GM23338 (cell line): Measurements from ENCODE around the gene ECM2. TPM values are rescaled to one million over a fixed set of nuclear protein-coding genes. Genes with fewer than 3 reads are reported as not detected.

Experiments used
- ATAC-seq: fragments of 200-7000 bp; cut with Tn5 transposase; 3 replicates; pipeline ENCODE4 v1.9.1; 2020
- DNase-seq: peaks from one replicate; pipeline ENCODE4 v3.0.0-alpha.2; 2015; ENCODE audit warnings: low spot score
- H2AFZ ChIP-seq: fragments of 200-600 bp; sonication (generic); 2 replicates; pipeline ENCODE4 v1.8.0; 2016; ENCODE audit warnings: antibody characterized with exemption, mild to moderate bottlenecking, moderate library complexity
- H3F3A ChIP-seq: fragments of 200-600 bp; sonication (generic); replicated peaks from 2 replicates; pipeline ENCODE4 v1.8.0; 2017; ENCODE audit warnings: antibody characterized with exemption, mixed run types, low read depth
- H3K27ac ChIP-seq: fragments of 200-600 bp; sonication (generic); 2 replicates; pipeline ENCODE4 v1.6.1; 2016; ENCODE audit warnings: low read depth
- H3K27me3 ChIP-seq: fragments of 200-600 bp; sonication (generic); 2 replicates; pipeline ENCODE4 v1.8.0; 2016; ENCODE audit warnings: mild to moderate bottlenecking, mixed run types, moderate library complexity; ENCODE audit not compliant: insufficient read depth
- H3K36me3 ChIP-seq: fragments of 200-600 bp; sonication (generic); 2 replicates; pipeline ENCODE4 v1.8.0; 2016; ENCODE audit warnings: mild to moderate bottlenecking; ENCODE audit not compliant: insufficient read depth
- H3K4me1 ChIP-seq: fragments of 200-600 bp; sonication (generic); 2 replicates; pipeline ENCODE4 v1.8.0; 2016; ENCODE audit warnings: mild to moderate bottlenecking, moderate library complexity; ENCODE audit not compliant: insufficient read depth
- H3K4me2 ChIP-seq: fragments of 200-600 bp; sonication (generic); 2 replicates; pipeline ENCODE4 v1.7.1; 2017; ENCODE audit warnings: mixed run types
- H3K4me3 ChIP-seq: fragments of 200-600 bp; sonication (generic); 2 replicates; pipeline ENCODE4 v1.6.1; 2016; ENCODE audit warnings: mixed run types
- H3K79me2 ChIP-seq: fragments of 200-600 bp; sonication (generic); replicated peaks from 2 replicates; pipeline ENCODE4 v1.8.0; 2017; ENCODE audit warnings: mild to moderate bottlenecking; ENCODE audit not compliant: insufficient read depth
- H3K9me2 ChIP-seq: fragments of 200-600 bp; sonication (generic); 2 replicates; pipeline ENCODE4 v1.8.0; 2017; ENCODE audit not compliant: insufficient read depth
- H4K20me1 ChIP-seq: fragments of 200-600 bp; sonication (generic); replicated peaks from 2 replicates; pipeline ENCODE4 v1.8.0; 2017; ENCODE audit warnings: mild to moderate bottlenecking; ENCODE audit not compliant: insufficient read depth
- H3K27ac Mint-ChIP-seq: 2 replicates; pipeline ENCODE4 v1.8.0; 2020; ENCODE audit warnings: inconsistent platforms, mild to moderate bottlenecking, moderate library complexity, mixed read lengths
- H3K27me3 Mint-ChIP-seq: 3 replicates; pipeline ENCODE4 v1.8.0; 2022; ENCODE audit warnings: low read depth, mild to moderate bottlenecking, moderate library complexity, mixed read lengths, inconsistent platforms; ENCODE audit not compliant: insufficient read depth, poor library complexity
- H3K36me3 Mint-ChIP-seq: 3 replicates; pipeline ENCODE4 v1.8.0; 2021; ENCODE audit warnings: low read depth, mild to moderate bottlenecking, inconsistent platforms, moderate library complexity, mixed read lengths
- H3K4me1 Mint-ChIP-seq: 3 replicates; pipeline ENCODE4 v1.8.0; 2020; ENCODE audit warnings: mild to moderate bottlenecking, inconsistent platforms, mixed read lengths
- H3K4me3 Mint-ChIP-seq: 3 replicates; pipeline ENCODE4 v1.8.0; 2021; ENCODE audit warnings: moderate library complexity, mild to moderate bottlenecking, inconsistent platforms, mixed read lengths
- H3K9me3 Mint-ChIP-seq: 3 replicates; pipeline ENCODE4 v1.8.0; 2020; ENCODE audit warnings: moderate library complexity, mild to moderate bottlenecking, inconsistent platforms, mixed read lengths
- CREB1 ChIP-seq: fragments of 250-450 bp; sonication (Bioruptor Pico); IDR thresholded peaks from 2 replicates; pipeline ENCODE4 v1.5.0; 2020; ENCODE audit warnings: low read depth, mild to moderate bottlenecking, moderate library complexity
- EZH2 ChIP-seq: fragments of 200-600 bp; sonication (generic); IDR thresholded peaks from one replicate; pipeline ENCODE4 v1.8.0; 2017; ENCODE audit warnings: antibody characterized with exemption, mild to moderate bottlenecking, low read depth; ENCODE audit not compliant: unreplicated experiment
- EZH2phosphoT487 ChIP-seq: fragments of 200-600 bp; sonication (generic); IDR thresholded peaks from one replicate; pipeline ENCODE4 v1.8.1; 2018; ENCODE audit warnings: antibody characterized with exemption; ENCODE audit not compliant: unreplicated experiment
- JUNB ChIP-seq: IDR thresholded peaks from one replicate; pipeline ENCODE4 v1.6.1; 2016; ENCODE audit warnings: antibody characterized with exemption; ENCODE audit not compliant: unreplicated experiment
- NANOG ChIP-seq: IDR thresholded peaks from 2 replicates; pipeline ENCODE4 v1.6.1; 2016; ENCODE audit warnings: antibody characterized with exemption, borderline replicate concordance
- POLR2AphosphoS5 ChIP-seq: IDR thresholded peaks from 2 replicates; pipeline ENCODE4 v1.6.1; 2016; ENCODE audit warnings: antibody characterized with exemption, low read depth
- STAT1 ChIP-seq: IDR thresholded peaks from one replicate; pipeline ENCODE4 v1.6.1; 2016; ENCODE audit warnings: antibody characterized with exemption; ENCODE audit not compliant: unreplicated experiment
- ZNF331 ChIP-seq: fragments of 250-450 bp; sonication (Bioruptor Pico); IDR thresholded peaks from 2 replicates; pipeline ENCODE4 v1.5.0; 2020; ENCODE audit warnings: low read depth, mild to moderate bottlenecking, moderate library complexity
- polyA plus RNA-seq: library from polyadenylated mRNA; unstranded; fragments of >200 nt; fragmentation: Nextera tagmentation; extraction: Ambion mirVana; gene quantifications from 2 replicates; pipeline ENCODE4 v1.2.1, GENCODE V29; 2016
- total RNA-seq: library from RNA; depleted of rRNA; stranded (reverse); fragments of >200 nt; shearing (Covaris generic); gene quantifications from 2 replicates; pipeline ENCODE4 v1.2.3, GENCODE V29; 2014
- TF ChIP-seq, protein P1 (sequence below), 2 experiments: fragments of 200-600 bp in 1 of 2; sonication (generic) in 1 of 2; conservative IDR thresholded peaks; 2 replicates each; pipeline versions ENCODE4 v1.5.1 to v1.6.1; 2016 to 2017; ENCODE audit warnings: antibody characterized with exemption in 2 of 2, low read depth in 2 of 2, mild to moderate bottlenecking in 2 of 2, moderate library complexity in 1 of 2
- TF ChIP-seq, protein P2 (sequence below): IDR thresholded peaks from 2 replicates; pipeline ENCODE4 v1.6.1; 2016; ENCODE audit warnings: antibody characterized with exemption
- TF ChIP-seq, protein P3 (sequence below): fragments of 250-450 bp; sonication (Bioruptor Pico); IDR thresholded peaks from 2 replicates; pipeline ENCODE4 v1.5.0; 2020; ENCODE audit warnings: mild to moderate bottlenecking, moderate library complexity

The ECM2 gene
- total and polyA plus RNA-seq, 2 experiments from 2014 or later = 0.79 TPM; not detected in 1

DNA sequence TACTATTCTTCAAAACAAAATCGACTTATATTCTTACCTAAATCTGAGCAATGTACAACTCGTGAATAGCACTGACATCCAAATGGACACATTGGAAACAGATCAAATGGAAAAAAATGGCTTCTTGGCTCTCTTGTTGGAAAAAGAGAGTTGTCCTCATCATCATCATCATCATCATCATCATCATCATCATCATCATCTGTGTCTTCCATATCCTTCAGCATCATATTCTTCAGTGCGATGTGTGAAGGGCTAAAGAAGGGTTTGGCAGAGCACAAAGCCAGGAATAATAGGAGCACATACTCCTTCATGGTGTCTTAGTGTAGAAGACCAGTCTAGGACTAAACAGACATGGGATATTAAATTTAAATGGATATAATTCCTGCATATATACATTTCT lies 61.2 kb downstream of the ECM2 start (continued):
- TF ChIP-seq, protein P1, sequence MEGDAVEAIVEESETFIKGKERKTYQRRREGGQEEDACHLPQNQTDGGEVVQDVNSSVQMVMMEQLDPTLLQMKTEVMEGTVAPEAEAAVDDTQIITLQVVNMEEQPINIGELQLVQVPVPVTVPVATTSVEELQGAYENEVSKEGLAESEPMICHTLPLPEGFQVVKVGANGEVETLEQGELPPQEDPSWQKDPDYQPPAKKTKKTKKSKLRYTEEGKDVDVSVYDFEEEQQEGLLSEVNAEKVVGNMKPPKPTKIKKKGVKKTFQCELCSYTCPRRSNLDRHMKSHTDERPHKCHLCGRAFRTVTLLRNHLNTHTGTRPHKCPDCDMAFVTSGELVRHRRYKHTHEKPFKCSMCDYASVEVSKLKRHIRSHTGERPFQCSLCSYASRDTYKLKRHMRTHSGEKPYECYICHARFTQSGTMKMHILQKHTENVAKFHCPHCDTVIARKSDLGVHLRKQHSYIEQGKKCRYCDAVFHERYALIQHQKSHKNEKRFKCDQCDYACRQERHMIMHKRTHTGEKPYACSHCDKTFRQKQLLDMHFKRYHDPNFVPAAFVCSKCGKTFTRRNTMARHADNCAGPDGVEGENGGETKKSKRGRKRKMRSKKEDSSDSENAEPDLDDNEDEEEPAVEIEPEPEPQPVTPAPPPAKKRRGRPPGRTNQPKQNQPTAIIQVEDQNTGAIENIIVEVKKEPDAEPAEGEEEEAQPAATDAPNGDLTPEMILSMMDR (conservative IDR thresholded peaks at IDR 0.05; ENCODE audit: low read depth in 2 of 2) = no peak
- no peak for TF ChIP-seq NANOG
- no peak for TF ChIP-seq JUNB
- no peak for TF ChIP-seq ZNF331
- TF ChIP-seq, protein P2, sequence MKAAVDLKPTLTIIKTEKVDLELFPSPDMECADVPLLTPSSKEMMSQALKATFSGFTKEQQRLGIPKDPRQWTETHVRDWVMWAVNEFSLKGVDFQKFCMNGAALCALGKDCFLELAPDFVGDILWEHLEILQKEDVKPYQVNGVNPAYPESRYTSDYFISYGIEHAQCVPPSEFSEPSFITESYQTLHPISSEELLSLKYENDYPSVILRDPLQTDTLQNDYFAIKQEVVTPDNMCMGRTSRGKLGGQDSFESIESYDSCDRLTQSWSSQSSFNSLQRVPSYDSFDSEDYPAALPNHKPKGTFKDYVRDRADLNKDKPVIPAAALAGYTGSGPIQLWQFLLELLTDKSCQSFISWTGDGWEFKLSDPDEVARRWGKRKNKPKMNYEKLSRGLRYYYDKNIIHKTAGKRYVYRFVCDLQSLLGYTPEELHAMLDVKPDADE = no peak
- TF ChIP-seq STAT1 = no peak
- TF ChIP-seq EZH2 = no peak

DNA sequence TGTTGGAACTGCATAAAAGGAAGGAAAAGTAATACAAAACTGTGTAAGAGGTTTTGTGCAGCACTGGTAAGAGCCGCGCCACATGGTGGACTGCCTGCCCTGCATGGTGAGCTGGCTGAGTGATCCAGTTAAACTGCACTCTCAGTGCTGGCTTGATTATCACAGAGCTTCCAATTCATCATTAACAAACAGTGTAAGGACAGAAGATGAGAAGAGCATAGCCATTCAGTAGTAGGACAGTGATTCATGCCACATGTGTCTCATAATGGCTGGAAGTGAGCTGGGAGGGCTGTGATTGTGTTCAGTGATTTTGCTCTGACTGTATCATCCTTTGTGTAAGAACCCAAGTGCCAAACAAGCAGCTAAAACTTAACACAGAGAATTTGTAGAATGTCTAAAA lies 67.6 kb downstream of the ECM2 start:
- DNase-seq = no peak
- H3K4me2 ChIP-seq = no peak overlapping the region
- H4K20me1 ChIP-seq = no peaks in the 10 kb centered on the region; the same call in 1 of the 2 replicates
- Mint-ChIP-seq H3K27me3 (peaks cover 3% of the 10 kb centered on the region), H3K4me3 (no peak overlapping the region), H3K9me3 (no peaks in the 10 kb centered on the region), H3K4me1 (no peaks in the 10 kb centered on the region), H3K36me3 (no peaks in the 10 kb centered on the region), H3K27ac (no peak overlapping the region)
- no peaks in the 10 kb centered on the region for H3F3A ChIP-seq
- no peaks in the 10 kb centered on the region for H3K36me3 ChIP-seq
- H3K4me1 ChIP-seq = no peaks in the 10 kb centered on the region
- no peaks in the 10 kb centered on the region for H3K9me2 ChIP-seq
- ATAC-seq = no peak
- H2AFZ ChIP-seq = no peak overlapping the region
- H3K79me2 ChIP-seq = no peaks in the 10 kb centered on the region
- no peak overlapping the region for H3K4me3 ChIP-seq
- no peaks in the 10 kb centered on the region for H3K27me3 ChIP-seq
- H3K27ac ChIP-seq = no peak overlapping the region
- TF ChIP-seq POLR2AphosphoS5 (no peak), EZH2 (no peak), CREB1 (CRISPR knock-in tag) (no peak), NANOG (no peak), JUNB (no peak), ZNF331 (no peak), EZH2phosphoT487 (no peak), STAT1 (no peak)
- TF ChIP-seq, protein P3, sequence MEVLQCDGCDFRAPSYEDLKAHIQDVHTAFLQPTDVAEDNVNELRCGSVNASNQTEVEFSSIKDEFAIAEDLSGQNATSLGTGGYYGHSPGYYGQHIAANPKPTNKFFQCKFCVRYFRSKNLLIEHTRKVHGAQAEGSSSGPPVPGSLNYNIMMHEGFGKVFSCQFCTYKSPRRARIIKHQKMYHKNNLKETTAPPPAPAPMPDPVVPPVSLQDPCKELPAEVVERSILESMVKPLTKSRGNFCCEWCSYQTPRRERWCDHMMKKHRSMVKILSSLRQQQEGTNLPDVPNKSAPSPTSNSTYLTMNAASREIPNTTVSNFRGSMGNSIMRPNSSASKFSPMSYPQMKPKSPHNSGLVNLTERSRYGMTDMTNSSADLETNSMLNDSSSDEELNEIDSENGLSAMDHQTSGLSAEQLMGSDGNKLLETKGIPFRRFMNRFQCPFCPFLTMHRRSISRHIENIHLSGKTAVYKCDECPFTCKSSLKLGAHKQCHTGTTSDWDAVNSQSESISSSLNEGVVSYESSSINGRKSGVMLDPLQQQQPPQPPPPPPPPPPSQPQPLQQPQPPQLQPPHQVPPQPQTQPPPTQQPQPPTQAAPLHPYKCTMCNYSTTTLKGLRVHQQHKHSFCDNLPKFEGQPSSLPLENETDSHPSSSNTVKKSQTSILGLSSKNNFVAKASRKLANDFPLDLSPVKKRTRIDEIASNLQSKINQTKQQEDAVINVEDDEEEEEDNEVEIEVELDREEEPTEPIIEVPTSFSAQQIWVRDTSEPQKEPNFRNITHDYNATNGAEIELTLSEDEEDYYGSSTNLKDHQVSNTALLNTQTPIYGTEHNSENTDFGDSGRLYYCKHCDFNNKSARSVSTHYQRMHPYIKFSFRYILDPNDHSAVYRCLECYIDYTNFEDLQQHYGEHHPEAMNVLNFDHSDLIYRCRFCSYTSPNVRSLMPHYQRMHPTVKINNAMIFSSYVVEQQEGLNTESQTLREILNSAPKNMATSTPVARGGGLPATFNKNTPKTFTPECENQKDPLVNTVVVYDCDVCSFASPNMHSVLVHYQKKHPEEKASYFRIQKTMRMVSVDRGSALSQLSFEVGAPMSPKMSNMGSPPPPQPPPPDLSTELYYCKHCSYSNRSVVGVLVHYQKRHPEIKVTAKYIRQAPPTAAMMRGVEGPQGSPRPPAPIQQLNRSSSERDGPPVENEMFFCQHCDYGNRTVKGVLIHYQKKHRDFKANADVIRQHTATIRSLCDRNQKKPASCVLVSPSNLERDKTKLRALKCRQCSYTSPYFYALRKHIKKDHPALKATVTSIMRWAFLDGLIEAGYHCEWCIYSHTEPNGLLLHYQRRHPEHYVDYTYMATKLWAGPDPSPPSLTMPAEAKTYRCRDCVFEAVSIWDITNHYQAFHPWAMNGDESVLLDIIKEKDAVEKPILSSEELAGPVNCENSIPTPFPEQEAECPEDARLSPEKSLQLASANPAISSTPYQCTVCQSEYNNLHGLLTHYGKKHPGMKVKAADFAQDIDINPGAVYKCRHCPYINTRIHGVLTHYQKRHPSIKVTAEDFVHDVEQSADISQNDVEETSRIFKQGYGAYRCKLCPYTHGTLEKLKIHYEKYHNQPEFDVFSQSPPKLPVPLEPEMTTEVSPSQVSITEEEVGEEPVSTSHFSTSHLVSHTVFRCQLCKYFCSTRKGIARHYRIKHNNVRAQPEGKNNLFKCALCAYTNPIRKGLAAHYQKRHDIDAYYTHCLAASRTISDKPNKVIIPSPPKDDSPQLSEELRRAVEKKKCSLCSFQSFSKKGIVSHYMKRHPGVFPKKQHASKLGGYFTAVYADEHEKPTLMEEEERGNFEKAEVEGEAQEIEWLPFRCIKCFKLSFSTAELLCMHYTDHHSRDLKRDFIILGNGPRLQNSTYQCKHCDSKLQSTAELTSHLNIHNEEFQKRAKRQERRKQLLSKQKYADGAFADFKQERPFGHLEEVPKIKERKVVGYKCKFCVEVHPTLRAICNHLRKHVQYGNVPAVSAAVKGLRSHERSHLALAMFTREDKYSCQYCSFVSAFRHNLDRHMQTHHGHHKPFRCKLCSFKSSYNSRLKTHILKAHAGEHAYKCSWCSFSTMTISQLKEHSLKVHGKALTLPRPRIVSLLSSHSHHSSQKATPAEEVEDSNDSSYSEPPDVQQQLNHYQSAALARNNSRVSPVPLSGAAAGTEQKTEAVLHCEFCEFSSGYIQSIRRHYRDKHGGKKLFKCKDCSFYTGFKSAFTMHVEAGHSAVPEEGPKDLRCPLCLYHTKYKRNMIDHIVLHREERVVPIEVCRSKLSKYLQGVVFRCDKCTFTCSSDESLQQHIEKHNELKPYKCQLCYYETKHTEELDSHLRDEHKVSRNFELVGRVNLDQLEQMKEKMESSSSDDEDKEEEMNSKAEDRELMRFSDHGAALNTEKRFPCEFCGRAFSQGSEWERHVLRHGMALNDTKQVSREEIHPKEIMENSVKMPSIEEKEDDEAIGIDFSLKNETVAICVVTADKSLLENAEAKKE (CRISPR knock-in tag) = no peak
- TF ChIP-seq, protein P1 (conservative IDR thresholded peaks at IDR 0.05; ENCODE audit: low read depth in 2 of 2) = no peak
